CD4-positive, alpha-beta memory T cell (primary cell): ENCODE results near the gene RBM15B. TPM values are rescaled to one million over a fixed set of nuclear protein-coding genes. Genes with fewer than 3 reads are reported as not detected.

Source experiments
- CTCF ChIA-PET: fragments of 350-600 bp; sonication (Branson Sonifier 250); formaldehyde crosslinking; loops from one replicate; lab custom pipeline; 2021; ENCODE audit warnings: inconsistent platforms; ENCODE audit not compliant: partially characterized antibody; lab: Charles Lee
- POLR2A ChIA-PET: fragments of 350-600 bp; sonication (Branson Sonifier 250); formaldehyde crosslinking; loops from one replicate; lab custom pipeline; 2021; ENCODE audit not compliant: partially characterized antibody; lab: Charles Lee
- DNase-seq, 5 donors: peaks; one replicate each; pipeline versions ENCODE4 v3.0.0 to v3.0.0-alpha.2; 2020 to 2022; ENCODE audit warnings: mixed read lengths in 1 of 5
- H3K27ac ChIP-seq: one replicate; pipeline ENCODE4 v1.7.0; 2013; ENCODE audit warnings: low read depth, low read length
- H3K27me3 ChIP-seq: 2 replicates; pipeline ENCODE4 v1.7.0; 2013; ENCODE audit warnings: mild to moderate bottlenecking, low read length, moderate library complexity; ENCODE audit not compliant: insufficient read depth
- H3K36me3 ChIP-seq: 2 replicates; pipeline ENCODE4 v1.7.0; 2013; ENCODE audit warnings: mild to moderate bottlenecking, low read length, moderate library complexity; ENCODE audit not compliant: insufficient read depth
- H3K4me1 ChIP-seq: 2 replicates; pipeline ENCODE4 v1.7.0; 2013; ENCODE audit warnings: mild to moderate bottlenecking, low read length, moderate library complexity; ENCODE audit not compliant: insufficient read depth
- H3K4me3 ChIP-seq, 2 donors: one replicate each; pipeline ENCODE4 v1.7.0; 2013; ENCODE audit warnings: low read length in 2 of 2, mild to moderate bottlenecking in 1 of 2
- H3K9me3 ChIP-seq, 2 donors: one replicate each; pipeline ENCODE4 v1.7.0; 2013; ENCODE audit warnings: low read length in 2 of 2, control low read depth in 1 of 2; ENCODE audit not compliant: control insufficient read depth in 1 of 2
- H3K27ac Mint-ChIP-seq, 7 donors: one replicate each; pipeline ENCODE4 v1.8.0; 2020 to 2021; ENCODE audit warnings: mixed read lengths in 7 of 7, mild to moderate bottlenecking in 6 of 7, inconsistent platforms in 3 of 7, moderate library complexity in 3 of 7
- H3K27me3 Mint-ChIP-seq, 2 donors: one replicate each; pipeline ENCODE4 v1.8.0; 2020 to 2021; ENCODE audit warnings: mixed read lengths in 2 of 2
- H3K36me3 Mint-ChIP-seq, 2 donors: one replicate each; pipeline ENCODE4 v1.8.0; 2020 to 2021; ENCODE audit warnings: mixed read lengths in 2 of 2, inconsistent platforms in 1 of 2, mild to moderate bottlenecking in 1 of 2
- H3K4me1 Mint-ChIP-seq, 4 donors: one replicate each; pipeline ENCODE4 v1.8.0; 2020 to 2021; ENCODE audit warnings: mixed read lengths in 4 of 4, mild to moderate bottlenecking in 1 of 4
- H3K4me3 Mint-ChIP-seq, 8 donors: one replicate each; pipeline ENCODE4 v1.8.0; 2020 to 2021; ENCODE audit warnings: mixed read lengths in 8 of 8, mild to moderate bottlenecking in 7 of 8, moderate library complexity in 6 of 8, inconsistent platforms in 3 of 8
- H3K9me3 Mint-ChIP-seq, 8 donors: one replicate each; pipeline ENCODE4 v1.8.0; 2020 to 2021; ENCODE audit warnings: mixed read lengths in 8 of 8, mild to moderate bottlenecking in 5 of 8, inconsistent platforms in 3 of 8, moderate library complexity in 1 of 8
- intact Hi-C: fragments of 100-400 bp; cut with micrococcal nuclease; formaldehyde crosslinking; loops from one replicate; pipeline ENCODE4 v1.15.1; 2023
- polyA plus RNA-seq, 2 donors: library from polyadenylated mRNA; unstranded; fragments of 300-500 nt; fragmentation: Illumina TruSeq; gene quantifications; one replicate each; pipeline ENCODE4 v1.2.3, GENCODE V29; 2021
- total RNA-seq, 2 experiments: library from RNA; stranded (reverse); gene quantifications; one replicate each; pipeline ENCODE4 v1.2.3, GENCODE V29; 2021

The RBM15B gene
- total and polyA plus RNA-seq, 4 experiments from 2014 or later, result 9.9 to 39.9 (median 33.3) TPM

DNA sequence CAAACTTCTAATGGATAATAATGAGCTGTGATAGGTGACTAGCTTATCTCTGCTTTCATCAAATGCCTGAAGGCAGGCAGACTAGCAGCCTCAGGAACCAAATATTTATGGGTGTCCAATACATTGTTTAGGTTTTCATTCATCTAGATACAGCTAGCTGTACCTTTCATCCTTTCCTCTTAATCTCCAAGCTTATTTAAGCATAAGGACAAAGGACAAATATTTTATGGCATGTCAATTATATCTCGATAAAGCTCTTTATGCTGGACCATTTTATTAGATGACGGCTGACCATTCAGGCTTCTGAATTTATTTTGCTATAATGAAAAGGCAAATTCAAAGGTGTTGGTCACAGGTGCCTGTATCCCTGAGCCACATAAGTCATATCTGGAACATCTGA is 16.9 kb downstream of the RBM15B start:
- H3K4me3 ChIP-seq, result no peak overlapping the region
- no peak for DNase-seq
- ChIA-PET POLR2A (interaction anchor here (1.2 kb wide), 1 partner anchor 9 kb away, joined by 3 read pairs; no protein-coding TSS in a partner anchor), CTCF (interaction anchor here (0.7 to 1.9 kb wide), 3 partner anchors 19 to 1173 kb away, joined by 3 to 8 read pairs (median 5); no protein-coding TSS in a partner anchor)
- H3K27ac Mint-ChIP-seq, result peak overlapping the region in 1 of 7 donors; percentile 29
- peaks cover 41 to 68% of the 10 kb centered on the region in 2 donors for H3K36me3 Mint-ChIP-seq
- intact Hi-C loops, result no loop called here
- H3K9me3 Mint-ChIP-seq, result no peaks in the 10 kb centered on the region
- H3K27ac ChIP-seq, result no peak overlapping the region
- peaks cover 5% of the 10 kb centered on the region for H3K4me1 ChIP-seq
- no peak overlapping the region for H3K4me3 Mint-ChIP-seq
- H3K27me3 Mint-ChIP-seq, result no peaks in the 10 kb centered on the region
- H3K36me3 ChIP-seq, result peaks cover 32% of the 10 kb centered on the region
- no peaks in the 10 kb centered on the region for H3K9me3 ChIP-seq
- no peaks in the 10 kb centered on the region for H3K27me3 ChIP-seq
- peaks cover 11 to 35% (median 18%) of the 10 kb centered on the region in 4 donors for H3K4me1 Mint-ChIP-seq

DNA sequence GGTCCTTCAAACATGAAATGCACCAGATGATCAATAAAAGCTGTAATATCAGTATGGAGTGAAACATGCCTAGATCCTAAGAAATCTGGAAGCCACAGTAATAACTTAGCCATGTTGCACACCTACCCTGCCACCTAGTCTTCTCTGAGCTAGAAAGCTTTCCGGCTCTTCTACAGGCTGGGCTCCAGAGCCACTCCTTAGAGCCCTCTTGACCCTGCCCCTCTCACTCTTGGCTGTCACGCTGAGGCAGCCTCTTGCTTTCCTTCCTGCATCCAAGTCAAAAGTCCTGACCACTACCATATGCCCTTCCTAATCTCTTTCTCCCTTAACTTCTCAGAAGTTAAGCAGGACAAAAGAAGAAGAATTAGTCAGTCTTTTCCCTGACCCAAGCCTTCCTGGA is 17.7 kb downstream of the RBM15B start:
- Histone ChIP-seq H3K9me3 (no peaks in the 10 kb centered on the region), H3K27me3 (no peaks in the 10 kb centered on the region), H3K27ac (no peak overlapping the region), H3K4me3 (no peak overlapping the region), H3K4me1 (peaks cover 4% of the 10 kb centered on the region), H3K36me3 (peaks cover 31% of the 10 kb centered on the region)
- Mint-ChIP-seq H3K4me1 (peaks cover 6 to 27% (median 13%) of the 10 kb centered on the region in 4 donors), H3K4me3 (no peak overlapping the region), H3K36me3 (peaks cover 46 to 68% of the 10 kb centered on the region in 2 donors), H3K9me3 (no peaks in the 10 kb centered on the region), H3K27ac (peak overlapping the region in 2 of 7 donors; percentile 23 to 24), H3K27me3 (no peaks in the 10 kb centered on the region)
- DNase-seq, result no peak
- ChIA-PET POLR2A (interaction anchor here (1.2 kb wide), 1 partner anchor 9 kb away, joined by 3 read pairs; no protein-coding TSS in a partner anchor), CTCF (interaction anchor here (1.3 kb wide), 1 partner anchor 26 kb away, joined by 5 read pairs; no protein-coding TSS in a partner anchor)
- intact Hi-C loops, result no loop called here

DNA sequence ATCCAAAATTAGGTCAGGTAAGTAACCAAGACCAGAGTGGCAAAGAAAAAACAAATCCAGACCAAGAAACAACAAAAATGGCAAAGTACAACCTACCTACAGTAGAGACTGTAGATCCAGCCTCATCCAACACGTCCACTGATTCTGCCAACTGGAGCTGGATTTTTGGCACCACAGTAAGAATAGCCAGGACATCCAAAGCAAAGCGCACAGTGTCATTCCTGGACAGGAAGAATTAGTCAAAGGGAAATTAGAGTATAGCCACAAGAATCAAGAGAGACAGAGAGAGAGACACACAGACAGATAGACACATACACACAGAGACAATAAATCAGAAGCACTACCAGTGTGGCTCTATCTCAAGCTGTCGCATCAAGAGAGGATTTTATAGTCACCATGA is 31.1 kb downstream of the RBM15B start:
- Histone ChIP-seq H3K27ac (no peak overlapping the region), H3K27me3 (no peaks in the 10 kb centered on the region), H3K4me1 (no peaks in the 10 kb centered on the region), H3K9me3 (no peaks in the 10 kb centered on the region), H3K4me3 (no peak overlapping the region), H3K36me3 (peaks cover 44% of the 10 kb centered on the region)
- Mint-ChIP-seq H3K27ac (peak overlapping the region in 1 of 7 donors; percentile 79), H3K36me3 (peaks cover 37 to 55% of the 10 kb centered on the region in 2 donors), H3K9me3 (no peaks in the 10 kb centered on the region), H3K4me3 (no peak overlapping the region), H3K27me3 (no peaks in the 10 kb centered on the region), H3K4me1 (peaks cover 0 to 2% (median 0%) of the 10 kb centered on the region in 4 donors)
- CTCF ChIA-PET, result interaction anchor here (1.3 to 3.3 kb wide), 2 partner anchors 12 to 17 kb away, joined by 3 to 9 read pairs; no protein-coding TSS in a partner anchor
- DNase-seq, result no peak
- POLR2A ChIA-PET, result no interaction called here
- intact Hi-C loops, result no loop called here

DNA sequence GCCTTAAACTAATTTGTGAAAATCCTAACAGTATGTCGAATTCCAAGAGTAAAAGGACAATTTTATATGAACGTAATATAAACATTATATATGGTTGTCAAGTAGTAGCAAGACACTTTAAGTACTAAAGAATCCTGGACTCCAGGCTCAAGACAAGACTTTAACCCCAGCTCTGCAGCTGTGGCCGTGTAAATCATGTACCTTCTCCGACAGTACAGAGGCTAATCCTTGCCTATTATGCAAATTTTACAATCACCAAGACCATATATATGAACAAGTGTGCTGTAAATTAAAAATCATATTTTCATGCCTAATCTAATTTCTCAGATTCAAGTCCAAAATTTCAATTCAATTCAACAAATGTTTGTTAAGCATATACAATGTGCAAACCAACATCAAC is 35.8 kb downstream of the RBM15B start:
- peaks cover 30 to 52% of the 10 kb centered on the region in 2 donors for H3K36me3 Mint-ChIP-seq
- no peaks in the 10 kb centered on the region for H3K27me3 Mint-ChIP-seq
- no peak overlapping the region for H3K4me3 Mint-ChIP-seq
- peaks cover 33% of the 10 kb centered on the region for H3K36me3 ChIP-seq
- ChIA-PET POLR2A (interaction anchor here (1.0 kb wide), 1 partner anchor 35 kb away, joined by 3 read pairs; no protein-coding TSS in a partner anchor), CTCF (no interaction called here)
- intact Hi-C loops, result no loop called here
- no peak overlapping the region for H3K4me3 ChIP-seq
- H3K9me3 ChIP-seq, result no peaks in the 10 kb centered on the region
- no peaks in the 10 kb centered on the region for H3K4me1 ChIP-seq
- no peak overlapping the region for H3K27ac ChIP-seq
- no peak for DNase-seq
- H3K4me1 Mint-ChIP-seq, result peaks cover 0 to 2% (median 0%) of the 10 kb centered on the region in 4 donors
- H3K27me3 ChIP-seq, result no peaks in the 10 kb centered on the region
- H3K27ac Mint-ChIP-seq, result peak overlapping the region in 1 of 7 donors; percentile 25
- H3K9me3 Mint-ChIP-seq, result no peaks in the 10 kb centered on the region

DNA sequence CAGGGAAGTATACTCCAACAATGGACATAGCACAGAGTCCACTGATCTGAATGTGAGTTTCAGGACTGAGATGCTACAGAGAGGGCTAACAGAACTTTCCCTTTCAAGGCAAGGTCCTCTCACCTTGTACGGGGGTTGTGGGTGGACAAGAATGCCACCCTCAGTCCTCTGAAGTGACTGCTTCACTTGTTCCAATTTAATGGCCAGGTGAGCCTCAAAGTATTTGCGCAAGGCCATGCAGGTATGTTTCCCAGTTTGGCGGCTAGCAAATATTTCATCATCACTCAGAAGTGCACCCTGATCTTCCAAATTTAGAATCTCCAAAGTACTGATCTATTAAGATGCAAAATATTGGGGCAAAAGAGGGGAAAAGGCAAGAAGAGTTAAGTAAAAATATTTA is 38.1 kb downstream of the RBM15B start:
- peaks cover 33% of the 10 kb centered on the region for H3K36me3 ChIP-seq
- peaks cover 30 to 54% of the 10 kb centered on the region in 2 donors for H3K36me3 Mint-ChIP-seq
- H3K4me3 ChIP-seq, result no peak overlapping the region
- no peak for DNase-seq
- H3K4me1 ChIP-seq, result no peaks in the 10 kb centered on the region
- no peaks in the 10 kb centered on the region for H3K27me3 ChIP-seq
- no peaks in the 10 kb centered on the region for H3K9me3 ChIP-seq
- H3K27me3 Mint-ChIP-seq, result no peaks in the 10 kb centered on the region
- H3K27ac Mint-ChIP-seq, result peak overlapping the region in 1 of 7 donors; percentile 59
- no peak overlapping the region for H3K27ac ChIP-seq
- POLR2A ChIA-PET, result interaction anchor here (0.7 kb wide), 1 partner anchor 70 kb away, joined by 3 read pairs; no protein-coding TSS in a partner anchor
- H3K4me3 Mint-ChIP-seq, result no peak overlapping the region
- intact Hi-C loops, result no loop called here
- H3K4me1 Mint-ChIP-seq, result no peaks in the 10 kb centered on the region
- CTCF ChIA-PET, result no interaction called here
- H3K9me3 Mint-ChIP-seq, result no peaks in the 10 kb centered on the region

DNA sequence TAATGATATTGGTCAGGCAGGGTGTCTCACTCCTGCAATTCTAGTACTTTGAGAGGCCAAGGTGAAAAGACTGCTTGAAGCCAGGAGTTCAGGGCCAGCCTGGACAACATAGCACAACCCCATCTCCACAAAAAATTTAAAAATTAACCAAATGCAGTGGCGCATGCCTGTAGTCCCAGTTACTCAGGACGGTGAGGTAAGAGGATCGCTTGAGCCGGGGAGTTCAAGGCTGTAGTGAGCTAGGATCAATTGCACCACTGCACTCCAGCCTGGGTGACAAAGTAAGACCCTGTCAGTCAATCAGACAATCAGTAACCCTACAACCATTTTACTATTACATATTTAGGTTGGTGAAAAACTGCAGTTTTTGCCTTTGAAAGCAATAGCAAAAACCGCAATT is 43.0 kb downstream of the RBM15B start:
- peaks cover 7 to 13% (median 8%) of the 10 kb centered on the region in 4 donors for H3K4me1 Mint-ChIP-seq
- H3K36me3 Mint-ChIP-seq, result peaks cover 25 to 55% of the 10 kb centered on the region in 2 donors
- no peaks in the 10 kb centered on the region for H3K27me3 Mint-ChIP-seq
- ChIA-PET POLR2A (interaction anchor here (0.9 to 1.5 kb wide), 3 partner anchors 42 to 49 kb away, joined by 3 to 7 read pairs (median 4); partner anchors contain the start of gene MANF), CTCF (interaction anchor here (0.8 to 2.8 kb wide), 19 partner anchors 9 to 821 kb away, joined by 3 to 46 read pairs (median 5); partner anchors contain the start of gene RBM15B)
- Histone ChIP-seq H3K27ac (no peak overlapping the region), H3K4me3 (no peak overlapping the region), H3K4me1 (no peaks in the 10 kb centered on the region), H3K36me3 (peaks cover 18% of the 10 kb centered on the region), H3K9me3 (no peaks in the 10 kb centered on the region), H3K27me3 (no peaks in the 10 kb centered on the region)
- no peaks in the 10 kb centered on the region for H3K9me3 Mint-ChIP-seq
- no peak overlapping the region for H3K4me3 Mint-ChIP-seq
- no peak for DNase-seq
- H3K27ac Mint-ChIP-seq, result no peak overlapping the region
- intact Hi-C loops, result loop anchor here (1.0 kb wide), 2 partner anchors 45 to 818 kb away; no protein-coding TSS in a partner anchor

DNA sequence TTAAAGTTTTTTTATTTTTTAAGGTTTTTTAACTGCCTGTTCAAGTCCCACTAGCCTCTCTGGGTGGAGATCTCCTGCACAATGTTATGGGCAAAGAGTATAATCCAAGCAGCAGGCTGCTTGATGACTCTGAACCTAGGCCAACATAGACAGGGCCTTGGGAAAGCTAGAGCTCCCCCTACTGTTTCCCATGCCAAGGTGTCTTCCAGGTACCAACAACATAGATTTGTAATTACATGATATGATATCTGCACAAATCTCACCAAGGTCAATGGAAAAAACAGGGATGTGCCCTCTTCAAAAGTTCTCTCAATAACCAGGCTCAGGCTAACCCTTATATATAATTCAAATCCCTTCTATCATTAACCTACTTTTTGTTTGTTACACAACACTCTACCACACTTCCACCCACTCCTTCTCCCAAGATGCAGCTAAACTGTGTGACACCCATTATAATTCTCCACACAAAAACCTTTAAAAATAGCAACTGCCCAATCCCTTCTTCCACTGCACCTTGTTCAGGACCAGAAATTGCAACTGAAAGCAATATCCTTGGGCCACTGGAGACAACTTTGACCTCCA is 43.8 kb downstream of the RBM15B start:
- intact Hi-C loops, result loop anchor here (1.0 kb wide), 2 partner anchors 46 to 819 kb away; no protein-coding TSS in a partner anchor
- peaks cover 7 to 13% (median 8%) of the 10 kb centered on the region in 4 donors for H3K4me1 Mint-ChIP-seq
- peak overlapping the region in 6 of 7 donors; percentile 31 to 81 (median 55) for H3K27ac Mint-ChIP-seq
- Histone ChIP-seq H3K27ac (no peak overlapping the region), H3K9me3 (no peaks in the 10 kb centered on the region), H3K27me3 (no peaks in the 10 kb centered on the region), H3K4me1 (no peaks in the 10 kb centered on the region), H3K36me3 (peaks cover 14% of the 10 kb centered on the region), H3K4me3 (no peak overlapping the region)
- H3K9me3 Mint-ChIP-seq, result no peaks in the 10 kb centered on the region
- POLR2A ChIA-PET, result interaction anchor here (0.9 to 1.5 kb wide), 3 partner anchors 43 to 50 kb away, joined by 3 to 7 read pairs (median 4); partner anchors contain the start of gene MANF
- peak; percentile 48 to 56 (median 53) for DNase-seq
- CTCF ChIA-PET, result interaction anchor here (0.5 to 2.8 kb wide), 21 partner anchors 10 to 1881 kb away, joined by 3 to 46 read pairs (median 5); partner anchors contain the start of gene RBM15B
- no peak overlapping the region for H3K4me3 Mint-ChIP-seq
- H3K36me3 Mint-ChIP-seq, result peaks cover 20 to 51% of the 10 kb centered on the region in 2 donors
- H3K27me3 Mint-ChIP-seq, result no peaks in the 10 kb centered on the region
